ENCODE measurements around the gene RNF224. TPM values are rescaled to one million over a fixed set of nuclear protein-coding genes. Genes with fewer than 3 reads are reported as not detected.

RNF224 gene
- total and polyA plus RNA-seq, 2 of the 13 experiments (the other 11 are each of a cell fraction or from before 2014, with no cell fraction given): 0.09 TPM; not detected in 1

GRCh38 chr9:137188490-137189296 lies 38.6 kb upstream of the RNF224 start, which contains the start of the genes ANAPC2 and SSNA1 (continued):
- peak; percentile 67 for TF ChIP-seq DRAP1 (CRISPR knock-in tag; IDR thresholded peaks at IDR 0.05)
- TF ChIP-seq IKZF4 (CRISPR knock-in tag; IDR thresholded peaks at IDR 0.05; ENCODE audit: borderline replicate concordance, low read depth, not compliant biosample characterization): peak; percentile 65
- peak; percentile 41; the same call in 1 of the 2 replicates for TF ChIP-seq ATF7 (IDR thresholded peaks at IDR 0.05)
- TF ChIP-seq ATF7 (CRISPR knock-in tag; IDR thresholded peaks at IDR 0.05): no peak; the same call in 1 of the 2 replicates
- TF ChIP-seq ZNF275 (CRISPR knock-in tag; IDR thresholded peaks at IDR 0.05; ENCODE audit: borderline replicate concordance): peak; percentile 94
- TF ChIP-seq ZNF282 (IDR thresholded peaks at IDR 0.05; ENCODE audit: partially characterized antibody): no peak
- TF ChIP-seq TOE1 (CRISPR knock-in tag; IDR thresholded peaks at IDR 0.05): no peak
- no peak; the same call in 1 of the 2 replicates for TF ChIP-seq ZMAT3 (CRISPR knock-in tag; conservative IDR thresholded peaks at IDR 0.05)
- no peak for TF ChIP-seq SSRP1 (CRISPR knock-in tag; IDR thresholded peaks at IDR 0.05)
- TF ChIP-seq, protein P1, sequence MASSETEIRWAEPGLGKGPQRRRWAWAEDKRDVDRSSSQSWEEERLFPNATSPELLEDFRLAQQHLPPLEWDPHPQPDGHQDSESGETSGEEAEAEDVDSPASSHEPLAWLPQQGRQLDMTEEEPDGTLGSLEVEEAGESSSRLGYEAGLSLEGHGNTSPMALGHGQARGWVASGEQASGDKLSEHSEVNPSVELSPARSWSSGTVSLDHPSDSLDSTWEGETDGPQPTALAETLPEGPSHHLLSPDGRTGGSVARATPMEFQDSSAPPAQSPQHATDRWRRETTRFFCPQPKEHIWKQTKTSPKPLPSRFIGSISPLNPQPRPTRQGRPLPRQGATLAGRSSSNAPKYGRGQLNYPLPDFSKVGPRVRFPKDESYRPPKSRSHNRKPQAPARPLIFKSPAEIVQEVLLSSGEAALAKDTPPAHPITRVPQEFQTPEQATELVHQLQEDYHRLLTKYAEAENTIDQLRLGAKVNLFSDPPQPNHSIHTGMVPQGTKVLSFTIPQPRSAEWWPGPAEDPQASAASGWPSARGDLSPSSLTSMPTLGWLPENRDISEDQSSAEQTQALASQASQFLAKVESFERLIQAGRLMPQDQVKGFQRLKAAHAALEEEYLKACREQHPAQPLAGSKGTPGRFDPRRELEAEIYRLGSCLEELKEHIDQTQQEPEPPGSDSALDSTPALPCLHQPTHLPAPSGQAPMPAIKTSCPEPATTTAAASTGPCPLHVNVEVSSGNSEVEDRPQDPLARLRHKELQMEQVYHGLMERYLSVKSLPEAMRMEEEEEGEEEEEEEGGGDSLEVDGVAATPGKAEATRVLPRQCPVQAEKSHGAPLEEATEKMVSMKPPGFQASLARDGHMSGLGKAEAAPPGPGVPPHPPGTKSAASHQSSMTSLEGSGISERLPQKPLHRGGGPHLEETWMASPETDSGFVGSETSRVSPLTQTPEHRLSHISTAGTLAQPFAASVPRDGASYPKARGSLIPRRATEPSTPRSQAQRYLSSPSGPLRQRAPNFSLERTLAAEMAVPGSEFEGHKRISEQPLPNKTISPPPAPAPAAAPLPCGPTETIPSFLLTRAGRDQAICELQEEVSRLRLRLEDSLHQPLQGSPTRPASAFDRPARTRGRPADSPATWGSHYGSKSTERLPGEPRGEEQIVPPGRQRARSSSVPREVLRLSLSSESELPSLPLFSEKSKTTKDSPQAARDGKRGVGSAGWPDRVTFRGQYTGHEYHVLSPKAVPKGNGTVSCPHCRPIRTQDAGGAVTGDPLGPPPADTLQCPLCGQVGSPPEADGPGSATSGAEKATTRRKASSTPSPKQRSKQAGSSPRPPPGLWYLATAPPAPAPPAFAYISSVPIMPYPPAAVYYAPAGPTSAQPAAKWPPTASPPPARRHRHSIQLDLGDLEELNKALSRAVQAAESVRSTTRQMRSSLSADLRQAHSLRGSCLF (CRISPR knock-in tag; IDR thresholded peaks at IDR 0.05; ENCODE audit: borderline replicate concordance): no peak
- TF ChIP-seq FOSL1 (CRISPR knock-in tag; IDR thresholded peaks at IDR 0.05; ENCODE audit: borderline replicate concordance): no peak
- TF ChIP-seq ZNF510 (CRISPR knock-in tag; IDR thresholded peaks at IDR 0.05; ENCODE audit: low read depth): no peak
- TF ChIP-seq FOXJ3 (CRISPR knock-in tag; IDR thresholded peaks at IDR 0.05; ENCODE audit: borderline replicate concordance): no peak
- TF ChIP-seq, protein P2, sequence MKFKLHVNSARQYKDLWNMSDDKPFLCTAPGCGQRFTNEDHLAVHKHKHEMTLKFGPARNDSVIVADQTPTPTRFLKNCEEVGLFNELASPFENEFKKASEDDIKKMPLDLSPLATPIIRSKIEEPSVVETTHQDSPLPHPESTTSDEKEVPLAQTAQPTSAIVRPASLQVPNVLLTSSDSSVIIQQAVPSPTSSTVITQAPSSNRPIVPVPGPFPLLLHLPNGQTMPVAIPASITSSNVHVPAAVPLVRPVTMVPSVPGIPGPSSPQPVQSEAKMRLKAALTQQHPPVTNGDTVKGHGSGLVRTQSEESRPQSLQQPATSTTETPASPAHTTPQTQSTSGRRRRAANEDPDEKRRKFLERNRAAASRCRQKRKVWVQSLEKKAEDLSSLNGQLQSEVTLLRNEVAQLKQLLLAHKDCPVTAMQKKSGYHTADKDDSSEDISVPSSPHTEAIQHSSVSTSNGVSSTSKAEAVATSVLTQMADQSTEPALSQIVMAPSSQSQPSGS (CRISPR knock-in tag; IDR thresholded peaks at IDR 0.05): peak; percentile 92
- TF ChIP-seq TSC22D2 (CRISPR knock-in tag; IDR thresholded peaks at IDR 0.05; ENCODE audit: borderline replicate concordance): no peak
- peak; percentile 98 for TF ChIP-seq ZHX1 (CRISPR knock-in tag; IDR thresholded peaks at IDR 0.05; ENCODE audit: low read depth)
- no peak; the same call in 1 of the 2 replicates for TF ChIP-seq ZNF501 (CRISPR knock-in tag; IDR thresholded peaks at IDR 0.05)
